Activated CD8-positive, alpha-beta memory T cell treated with anti-CD3 and anti-CD28 coated beads, Interleukin-2, amount 50 U/mL, for 24 hours (primary cell): Measurements from ENCODE around the gene TCAF1.
"Not testable (repeated sequence)": the region's sequence is repeated elsewhere in the genome, so short reads cannot be mapped to it uniquely, and the experiment has no call there.

Experiments used
- DNase-seq: peaks from one replicate; pipeline ENCODE4 v3.0.0-alpha.2; 2020; ENCODE audit errors: extremely low read depth

TCAF1 gene

GRCh38 chr7:143855443-143855842, 46.5 kb downstream of the TCAF1 start:
- not testable (repeated sequence) for DNase-seq

- no peak for DNase-seq
Measured at GRCh38 chr7:143850682-143851081, 51.3 kb downstream of the TCAF1 start.

GRCh38 chr7:143849785-143850479, 52.0 kb downstream of the TCAF1 start:
- DNase-seq: no peak

- DNase-seq: no peak
Measured at GRCh38 chr7:143848192-143848591, 53.8 kb downstream of the TCAF1 start.

GRCh38 chr7:143846692-143847091, 55.3 kb downstream of the TCAF1 start:
- DNase-seq: no peak

- not testable (repeated sequence) for DNase-seq
Measured at GRCh38 chr7:143841696-143842095, 60.3 kb downstream of the TCAF1 start.

- DNase-seq: not testable (repeated sequence)
Measured at GRCh38 chr7:143840062-143840461, 61.9 kb downstream of the TCAF1 start.

GRCh38 chr7:143837223-143837622, 64.8 kb downstream of the TCAF1 start:
- peak; percentile 92 for DNase-seq

GRCh38 chr7:143836622-143837021, 65.4 kb downstream of the TCAF1 start:
- DNase-seq: peak; percentile 69

GRCh38 chr7:143836088-143836487, 65.9 kb downstream of the TCAF1 start:
- DNase-seq: not testable (repeated sequence)

- DNase-seq: not testable (repeated sequence)
Measured at GRCh38 chr7:143826578-143826977, 75.4 kb downstream of the TCAF1 start.

GRCh38 chr7:143824295-143825135, 77.5 kb downstream of the TCAF1 start:
- not testable (repeated sequence) for DNase-seq

- not testable (repeated sequence) for DNase-seq
Measured at GRCh38 chr7:143823634-143824294, 78.2 kb downstream of the TCAF1 start.

- DNase-seq: not testable (repeated sequence)
Measured at GRCh38 chr7:143821392-143822277, 80.3 kb downstream of the TCAF1 start.

- not testable (repeated sequence) for DNase-seq
Measured at GRCh38 chr7:143817873-143818272, 84.1 kb downstream of the TCAF1 start.

- not testable (repeated sequence) for DNase-seq
Measured at GRCh38 chr7:143816471-143817133, 85.4 kb downstream of the TCAF1 start.

- DNase-seq: not testable (repeated sequence)
Measured at GRCh38 chr7:143810639-143811038, 91.3 kb downstream of the TCAF1 start.

- DNase-seq: not testable (repeated sequence)
Measured at GRCh38 chr7:143806664-143807071, 95.3 kb downstream of the TCAF1 start.
